ENCODE measurements around the gene PURA. TPM values are rescaled to one million over a fixed set of nuclear protein-coding genes. Genes with fewer than 3 reads are reported as not detected.
A peak's percentile ranks its signal among the peaks of the same experiment; 100 is the strongest.

Gene PURA
- total RNA-seq, 2 donors from 2014 or later, result 41.6 to 44.3 TPM

GRCh38 chr5:140111859-140112551 is 1.9 kb upstream of the PURA start:
- no peak for DNase-seq (ENCODE audit: low spot score)
- no peaks in the 10 kb centered on the region for H3K36me3 ChIP-seq
- H3K27ac ChIP-seq, result peak overlapping the region; percentile 81 to 84
- H3K4me1 ChIP-seq (ENCODE audit: control insufficient read depth in 1 of 2, low read depth in 2 of 2), result peaks cover 38 to 68% of the 10 kb centered on the region in 2 donors
- peak overlapping the region; percentile 94 for H3K4me3 ChIP-seq
- no peaks in the 10 kb centered on the region for H3K9me3 ChIP-seq
- ATAC-seq (ENCODE audit: insufficient number of reproducible peaks, low FRiP score, low read depth), result no peak
- H3K27me3 ChIP-seq (replicated peaks; ENCODE audit: insufficient read depth), result no peaks in the 10 kb centered on the region
- TF ChIP-seq CTCF (IDR thresholded peaks at IDR 0.05), result no peak

GRCh38 chr5:140112685-140113179 is 1.2 kb upstream of the PURA start:
- Histone ChIP-seq H3K27ac (peak overlapping the region; percentile 81 to 84), H3K27me3 (replicated peaks; ENCODE audit: insufficient read depth) (no peaks in the 10 kb centered on the region), H3K9me3 (no peaks in the 10 kb centered on the region), H3K4me1 (ENCODE audit: control insufficient read depth in 1 of 2, low read depth in 2 of 2) (peaks cover 42 to 74% of the 10 kb centered on the region in 2 donors), H3K4me3 (peak overlapping the region; percentile 94), H3K36me3 (no peaks in the 10 kb centered on the region)
- ATAC-seq (ENCODE audit: insufficient number of reproducible peaks, low FRiP score, low read depth) (no peak), DNase-seq (ENCODE audit: low spot score) (no peak)
- no peak for TF ChIP-seq CTCF (IDR thresholded peaks at IDR 0.05)

GRCh38 chr5:140113180-140113698 is 670 bp upstream of the PURA start:
- DNase-seq (ENCODE audit: low spot score) (no peak), ATAC-seq (ENCODE audit: insufficient number of reproducible peaks, low FRiP score, low read depth) (no peak)
- Histone ChIP-seq H3K36me3 (no peaks in the 10 kb centered on the region), H3K27me3 (replicated peaks; ENCODE audit: insufficient read depth) (no peaks in the 10 kb centered on the region), H3K4me1 (ENCODE audit: control insufficient read depth in 1 of 2, low read depth in 2 of 2) (peaks cover 44 to 79% of the 10 kb centered on the region in 2 donors), H3K27ac (peak overlapping the region; percentile 81 to 84), H3K9me3 (no peaks in the 10 kb centered on the region), H3K4me3 (peak overlapping the region; percentile 94)
- no peak for TF ChIP-seq CTCF (IDR thresholded peaks at IDR 0.05)

- DNase-seq (ENCODE audit: low spot score) (no peak), ATAC-seq (ENCODE audit: insufficient number of reproducible peaks, low FRiP score, low read depth) (no peak)
- no peaks in the 10 kb centered on the region for H3K27me3 ChIP-seq (replicated peaks; ENCODE audit: insufficient read depth)
- H3K9me3 ChIP-seq, result no peaks in the 10 kb centered on the region
- H3K27ac ChIP-seq, result peak overlapping the region; percentile 81 to 84
- peaks cover 38 to 77% of the 10 kb centered on the region in 2 donors for H3K4me1 ChIP-seq (ENCODE audit: control insufficient read depth in 1 of 2, low read depth in 2 of 2)
- no peaks in the 10 kb centered on the region for H3K36me3 ChIP-seq
- no peak for TF ChIP-seq CTCF (IDR thresholded peaks at IDR 0.05)
- peak overlapping the region; percentile 94 for H3K4me3 ChIP-seq
These were observed 654 bp downstream of the PURA start for GRCh38 chr5:140114341-140115185.

GRCh38 chr5:140115186-140115500 is 1.2 kb downstream of the PURA start:
- peak overlapping the region; percentile 94 for H3K4me3 ChIP-seq
- no peak for TF ChIP-seq CTCF (IDR thresholded peaks at IDR 0.05)
- peaks cover 38 to 71% of the 10 kb centered on the region in 2 donors for H3K4me1 ChIP-seq (ENCODE audit: control insufficient read depth in 1 of 2, low read depth in 2 of 2)
- no peaks in the 10 kb centered on the region for H3K27me3 ChIP-seq (replicated peaks; ENCODE audit: insufficient read depth)
- H3K27ac ChIP-seq, result no peak overlapping the region
- H3K9me3 ChIP-seq, result no peaks in the 10 kb centered on the region
- H3K36me3 ChIP-seq, result no peaks in the 10 kb centered on the region
- no peak for DNase-seq (ENCODE audit: low spot score)
- ATAC-seq (ENCODE audit: insufficient number of reproducible peaks, low FRiP score, low read depth), result no peak

Data from thoracic aorta (tissue), 2 donors.